GM18508 (cell line): ENCODE results near the gene SPON1.
"Not testable (repeated sequence)": the region's sequence is repeated elsewhere in the genome, so short reads cannot be mapped to it uniquely, and the experiment has no call there.

Source experiments
- ATAC-seq: cut with Tn5 transposase; IDR thresholded peaks from one replicate; pipeline ENCODE4 v1.9.1; 2021; ENCODE audit warnings: moderate number of reproducible peaks; ENCODE audit not compliant: insufficient read depth, unreplicated experiment

The SPON1 gene

DNA sequence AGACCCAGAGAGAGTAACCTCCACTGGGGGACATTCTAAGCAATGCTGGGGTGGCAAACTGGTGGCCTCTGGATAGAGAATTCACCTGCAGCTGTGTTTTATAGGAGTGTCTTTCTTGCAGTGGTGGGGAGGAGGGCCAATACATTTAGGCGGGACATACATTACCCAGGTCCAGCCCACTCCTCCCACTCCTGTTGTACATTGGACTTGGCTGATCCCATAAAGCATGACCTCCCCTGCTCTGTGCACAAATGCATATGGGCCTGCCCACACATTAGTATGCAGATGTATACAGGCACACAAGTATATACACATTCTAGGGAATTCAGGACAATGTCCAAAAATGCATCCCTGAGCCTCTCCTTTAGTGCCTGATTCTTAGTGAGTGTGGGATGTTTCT is 297.4 kb downstream of the SPON1 start:
- ATAC-seq, result no peak

DNA sequence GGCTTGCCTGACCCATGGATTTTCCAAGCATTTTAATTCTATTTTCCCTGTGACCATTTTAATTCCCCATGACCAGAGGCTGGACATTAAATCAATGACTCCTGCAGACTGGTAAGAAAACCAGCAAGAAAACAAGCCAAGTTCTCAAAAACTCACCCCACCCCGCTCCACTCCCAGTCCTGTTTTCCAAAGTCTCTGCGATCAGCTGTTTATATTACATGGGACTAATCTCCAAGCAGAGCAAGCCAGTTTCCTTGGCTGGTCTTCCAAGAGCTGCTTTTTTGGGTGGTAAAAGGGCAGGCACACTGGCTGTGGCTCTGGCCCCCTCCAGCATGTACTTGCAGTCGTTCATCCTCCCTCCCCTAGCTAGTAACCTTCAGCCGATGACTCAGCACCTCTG is 298.5 kb downstream of the SPON1 start:
- ATAC-seq, result no peak

DNA sequence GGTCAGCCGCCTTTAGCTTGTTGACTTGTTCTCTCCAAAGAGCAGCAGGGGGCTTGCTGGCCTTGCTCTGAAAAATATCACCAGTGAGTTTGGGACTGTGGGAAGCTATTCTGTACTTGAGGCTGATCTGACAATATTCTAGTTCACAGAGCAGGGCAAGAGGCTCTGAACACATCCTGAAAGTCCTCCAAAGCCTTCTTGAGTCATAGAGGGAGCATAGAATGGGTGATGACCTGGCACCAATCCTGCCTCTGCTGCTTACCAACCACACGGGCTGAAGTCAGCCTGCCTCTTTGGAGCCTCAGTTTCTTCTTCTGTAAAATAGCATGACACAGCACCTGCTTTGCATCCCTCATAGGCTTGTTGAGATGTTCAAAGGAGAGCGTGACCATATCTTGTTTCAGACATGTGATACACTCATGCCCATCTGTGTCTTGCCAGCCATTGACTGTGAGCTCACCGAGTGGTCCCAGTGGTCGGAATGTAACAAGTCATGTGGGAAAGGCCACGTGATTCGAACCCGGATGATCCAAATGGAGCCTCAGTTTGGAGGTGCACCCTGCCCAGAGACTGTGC is 299.8 kb downstream of the SPON1 start:
- no peak for ATAC-seq

DNA sequence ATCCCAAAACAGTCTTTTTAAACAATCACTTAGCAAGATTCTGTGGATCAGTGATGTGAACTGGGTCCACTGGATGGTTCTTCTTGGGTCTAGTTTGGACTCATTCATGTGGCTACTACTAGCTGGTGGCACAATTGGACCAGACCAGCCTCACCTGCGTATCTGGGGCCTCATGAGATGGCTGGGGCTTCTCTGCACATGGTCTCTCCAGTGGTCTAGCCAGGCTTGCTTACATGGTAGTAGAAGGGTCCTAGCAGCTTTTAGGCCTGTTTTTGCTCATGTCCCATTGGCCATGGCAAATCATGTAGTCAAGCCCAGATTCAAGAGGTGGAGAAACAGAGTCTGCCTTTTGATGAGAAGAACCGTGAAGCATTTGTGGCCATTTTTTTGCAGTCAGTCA is 302.4 kb downstream of the SPON1 start:
- ATAC-seq, result no peak

DNA sequence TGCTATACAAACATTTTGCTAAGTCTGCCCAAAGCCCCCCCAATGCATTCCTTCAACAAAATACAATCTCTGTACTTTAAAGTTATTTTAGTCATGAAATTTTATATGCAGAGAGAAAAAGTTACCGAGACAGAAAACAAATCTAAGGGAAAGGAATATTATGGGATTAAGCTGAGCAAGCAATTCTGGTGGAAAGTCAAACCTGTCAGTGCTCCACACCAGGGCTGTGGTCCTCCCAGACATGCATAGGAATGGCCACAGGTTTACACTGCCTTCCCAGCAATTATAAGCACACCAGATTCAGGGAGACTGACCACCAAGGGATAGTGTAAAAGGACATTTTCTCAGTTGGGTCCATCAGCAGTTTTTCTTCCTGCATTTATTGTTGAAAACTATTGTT is 304.1 kb downstream of the SPON1 start:
- ATAC-seq, result no peak

DNA sequence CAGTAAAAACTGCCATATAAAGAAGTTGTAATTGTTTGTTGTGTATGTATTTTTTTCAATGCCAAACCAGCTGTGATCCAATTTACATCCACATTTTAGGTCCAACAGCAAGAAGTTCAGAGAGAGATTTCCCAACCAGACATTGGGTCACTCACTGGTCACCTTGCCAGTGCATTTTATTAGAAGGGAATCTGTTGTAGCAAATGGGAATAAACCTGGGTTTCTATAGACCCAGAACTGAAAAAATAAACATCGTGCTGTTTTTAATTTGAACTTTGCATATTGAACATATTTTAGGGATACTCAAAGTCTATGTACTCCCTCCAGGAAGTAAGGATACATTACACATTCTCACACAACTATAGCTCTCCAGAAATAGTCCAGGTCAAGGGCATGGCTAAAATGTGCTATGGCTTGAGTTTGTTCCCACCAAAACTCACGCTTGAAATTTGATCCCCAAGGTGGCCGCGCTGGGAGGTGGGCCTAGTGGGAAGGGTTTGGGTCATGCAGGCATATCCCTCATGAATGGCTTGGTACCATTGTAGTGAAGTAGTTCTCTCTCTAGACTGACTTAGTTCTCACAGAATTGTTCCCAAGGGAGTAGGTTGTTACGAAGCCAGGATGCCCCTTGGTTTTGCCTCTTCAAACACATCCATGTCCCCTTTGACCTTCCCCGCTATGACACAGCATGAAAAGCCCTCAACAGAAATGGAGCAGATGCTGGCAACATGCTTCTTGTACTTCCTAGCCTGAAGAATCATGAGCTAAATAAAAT is 305.5 kb downstream of the SPON1 start:
- ATAC-seq, result no peak

DNA sequence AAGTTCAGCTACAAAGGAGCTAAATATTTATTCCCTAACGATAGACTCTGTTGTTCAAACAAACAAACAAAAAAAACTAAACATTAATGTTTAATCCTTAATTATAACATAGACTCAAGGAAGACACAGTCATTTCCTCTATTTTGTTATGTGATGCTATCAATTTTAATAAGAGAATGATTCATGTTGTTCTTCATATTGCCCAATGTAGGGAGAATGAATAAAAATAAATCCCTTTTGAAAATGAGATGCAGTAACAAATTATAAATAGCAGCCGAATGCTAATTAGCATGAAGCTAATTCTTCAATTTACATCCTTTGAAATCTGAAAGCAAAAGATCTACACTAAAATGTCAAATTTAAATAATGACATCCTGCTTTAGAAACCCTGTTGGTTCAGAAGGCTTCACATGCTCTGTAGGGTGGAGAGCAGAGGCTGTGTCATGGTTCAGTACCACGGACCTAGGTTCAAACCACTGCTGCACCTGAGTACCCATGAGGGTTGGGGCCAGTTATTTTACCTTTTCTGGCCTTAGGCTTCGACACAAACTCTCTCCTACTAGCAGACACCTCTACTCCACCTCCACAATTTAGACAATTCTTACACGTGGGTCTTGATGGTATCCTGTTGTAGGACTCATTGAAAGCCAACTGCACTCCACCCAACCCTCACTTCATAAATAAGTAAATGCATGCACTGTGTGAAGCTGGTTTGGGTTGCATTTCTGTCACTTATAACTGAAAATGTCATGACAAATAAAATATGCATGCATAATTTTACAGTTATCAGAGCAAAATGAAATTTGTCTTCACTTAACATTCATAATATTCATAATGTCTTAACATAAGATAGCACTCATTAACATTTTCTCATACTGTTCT is 307.4 kb downstream of the SPON1 start:
- ATAC-seq, result no peak

DNA sequence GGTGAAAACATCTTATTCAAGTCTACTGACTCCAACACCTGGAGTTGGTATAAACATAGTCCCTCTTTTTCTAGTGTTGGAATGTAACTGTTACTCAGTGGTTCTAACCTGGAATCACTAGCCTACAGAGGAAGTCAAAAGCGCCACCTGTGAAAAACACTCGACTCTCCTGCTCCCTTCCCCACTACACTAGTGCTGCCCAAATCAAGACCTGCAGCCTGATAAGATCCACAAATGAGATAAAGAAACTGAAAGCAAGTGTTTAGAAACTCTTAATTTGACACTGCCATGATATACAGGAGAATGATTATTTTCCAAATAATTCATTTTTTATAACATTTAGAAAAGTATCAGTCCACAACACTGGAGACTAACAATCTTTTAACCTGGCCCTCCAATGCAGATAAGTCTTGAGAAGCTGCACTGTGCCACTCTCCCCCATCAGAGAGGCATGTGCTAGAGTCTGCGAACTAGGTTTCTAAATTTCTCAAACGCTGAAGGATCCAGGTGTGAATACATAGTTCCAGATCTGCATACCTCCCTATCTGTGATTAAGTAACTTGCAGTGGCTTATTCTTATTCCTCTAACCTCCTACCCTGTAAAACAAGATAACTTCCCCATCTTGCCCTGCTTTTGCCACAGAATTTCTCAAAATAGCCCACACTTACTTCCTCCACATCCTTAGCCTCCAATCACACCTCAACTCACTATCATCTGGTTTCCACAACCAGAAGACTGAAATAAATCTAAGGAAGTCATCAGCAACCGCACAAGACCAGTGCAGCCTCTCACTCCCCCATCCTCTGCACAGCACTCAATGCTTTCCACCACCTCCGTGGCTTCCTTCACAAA is 308.4 kb downstream of the SPON1 start:
- peak; percentile 48 for ATAC-seq

DNA sequence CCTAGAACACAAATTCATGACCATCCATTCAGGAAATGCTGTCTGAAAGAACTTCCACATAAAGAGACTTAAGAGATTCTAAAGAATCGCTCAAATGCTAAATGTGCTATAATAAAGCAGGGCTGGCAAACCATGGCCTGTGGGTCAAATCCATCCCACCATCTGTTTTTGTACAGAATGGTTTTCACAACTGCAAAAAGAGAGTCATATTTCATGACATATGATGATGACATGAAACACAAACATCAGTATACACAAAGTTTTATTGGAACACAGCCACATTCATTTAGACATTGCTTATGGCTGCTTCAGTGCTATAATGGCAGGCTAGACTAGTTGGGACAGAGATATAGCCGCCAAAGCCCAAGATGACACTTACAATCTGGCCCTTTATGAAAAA is 311.4 kb downstream of the SPON1 start:
- ATAC-seq, result no peak

DNA sequence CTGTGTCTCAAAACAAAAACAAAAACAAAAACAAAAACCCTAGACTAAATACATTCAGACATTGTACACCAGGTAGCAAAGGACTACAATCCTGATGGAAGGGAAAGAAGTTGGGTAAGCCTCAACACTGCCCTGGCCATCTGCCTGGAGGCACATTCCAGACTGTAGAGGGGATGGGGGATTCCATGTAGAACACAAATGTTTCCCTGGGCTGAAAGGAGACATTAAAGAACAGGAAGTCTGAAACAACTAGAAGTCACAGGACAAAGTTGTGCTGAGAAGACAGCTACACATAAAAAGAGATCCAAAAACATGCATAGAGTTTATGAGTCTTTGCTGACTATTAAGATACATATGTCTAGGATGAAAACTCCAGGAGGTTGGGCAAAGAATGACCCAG is 312.6 kb downstream of the SPON1 start:
- no peak for ATAC-seq

DNA sequence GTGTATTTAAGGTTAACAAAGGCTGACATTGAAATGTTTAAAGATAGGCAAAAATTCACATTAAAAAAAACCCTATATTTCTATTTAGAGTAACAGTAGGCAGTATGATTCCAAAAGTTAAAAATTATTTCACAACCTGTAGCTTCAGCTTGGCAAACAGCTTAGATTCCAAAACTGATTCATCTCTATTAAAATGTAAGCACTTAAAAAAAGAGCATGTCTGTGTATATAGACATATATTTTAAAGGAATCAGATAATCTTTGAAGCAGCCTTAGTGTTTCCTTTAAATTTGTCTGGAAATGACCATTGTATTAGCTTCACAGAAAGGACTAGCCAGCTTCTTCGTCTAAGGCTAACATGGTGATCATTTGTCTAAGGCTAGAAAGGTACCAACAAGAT is 316.3 kb downstream of the SPON1 start:
- ATAC-seq, result not testable (repeated sequence)

DNA sequence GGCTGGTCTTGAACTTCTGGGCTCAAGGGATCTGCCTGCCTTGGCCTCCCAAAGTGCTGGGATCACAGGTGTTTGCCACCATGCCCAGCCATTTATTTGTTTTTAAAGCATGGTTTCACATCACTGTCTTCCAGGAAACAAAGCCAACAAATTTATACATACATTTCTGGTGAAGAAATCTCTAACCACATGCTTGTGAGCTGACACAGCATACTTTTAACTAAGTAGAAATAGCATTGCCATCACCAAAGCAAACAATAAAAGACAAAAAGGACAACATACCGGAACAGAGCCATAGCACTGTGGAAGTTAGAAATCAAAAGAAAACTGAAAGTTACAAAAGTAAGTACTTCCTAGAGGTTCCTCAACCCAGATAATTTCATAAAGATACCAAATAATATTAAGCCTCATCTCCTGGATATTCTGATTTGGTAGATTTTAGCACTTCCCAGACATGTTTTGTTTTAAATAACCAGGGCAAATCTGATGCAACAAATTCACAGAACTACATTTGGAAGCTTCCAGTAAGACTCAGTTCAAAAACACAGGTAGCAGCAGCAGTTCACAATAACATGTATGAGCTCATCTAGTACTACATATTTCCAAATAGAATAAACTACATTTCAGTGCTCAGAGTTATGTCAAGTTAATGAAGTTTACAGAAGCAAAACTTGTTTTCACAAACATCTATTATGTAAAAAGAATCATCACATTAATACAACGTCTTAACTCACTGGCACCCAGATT is 325.8 kb downstream of the SPON1 start:
- ATAC-seq, result no peak

DNA sequence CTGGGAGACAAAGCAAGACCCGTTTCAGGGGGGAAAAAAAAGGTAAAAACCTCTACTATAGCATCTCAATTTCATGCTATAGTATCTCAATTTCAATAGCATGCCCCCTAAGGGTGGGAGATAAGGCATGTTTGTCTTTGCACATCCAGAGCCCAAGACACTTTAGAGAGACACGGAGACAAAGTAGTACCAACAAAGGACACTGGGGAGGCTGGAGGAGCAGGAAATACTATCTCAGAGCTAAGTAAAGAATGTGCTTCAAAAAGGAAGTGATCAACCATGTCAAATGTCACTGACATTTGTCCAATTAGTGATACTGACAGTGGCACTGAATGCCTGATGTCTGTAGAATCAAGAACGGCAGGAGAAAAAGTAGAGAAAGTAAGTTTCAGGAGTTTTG is 327.9 kb downstream of the SPON1 start:
- no peak for ATAC-seq

DNA sequence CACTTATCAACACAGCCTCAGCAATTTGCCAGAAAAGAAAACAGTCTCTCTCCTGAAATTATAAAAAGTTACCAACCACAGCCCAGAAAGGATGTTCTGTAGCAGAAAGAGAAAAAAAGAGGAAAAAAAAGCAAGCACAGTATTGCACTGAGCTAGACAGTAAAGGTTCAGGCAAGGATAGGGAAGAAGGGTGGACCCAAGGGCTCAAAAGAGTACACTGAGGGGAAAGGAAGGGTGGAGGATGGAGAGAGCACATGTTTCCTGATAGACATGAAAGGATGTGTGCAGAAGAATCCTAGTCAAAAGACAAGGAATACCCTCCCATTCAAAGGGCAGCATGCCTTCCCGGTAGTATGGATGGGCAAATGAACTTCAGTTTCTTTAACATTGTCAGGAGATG is 337.4 kb downstream of the SPON1 start:
- ATAC-seq, result no peak

DNA sequence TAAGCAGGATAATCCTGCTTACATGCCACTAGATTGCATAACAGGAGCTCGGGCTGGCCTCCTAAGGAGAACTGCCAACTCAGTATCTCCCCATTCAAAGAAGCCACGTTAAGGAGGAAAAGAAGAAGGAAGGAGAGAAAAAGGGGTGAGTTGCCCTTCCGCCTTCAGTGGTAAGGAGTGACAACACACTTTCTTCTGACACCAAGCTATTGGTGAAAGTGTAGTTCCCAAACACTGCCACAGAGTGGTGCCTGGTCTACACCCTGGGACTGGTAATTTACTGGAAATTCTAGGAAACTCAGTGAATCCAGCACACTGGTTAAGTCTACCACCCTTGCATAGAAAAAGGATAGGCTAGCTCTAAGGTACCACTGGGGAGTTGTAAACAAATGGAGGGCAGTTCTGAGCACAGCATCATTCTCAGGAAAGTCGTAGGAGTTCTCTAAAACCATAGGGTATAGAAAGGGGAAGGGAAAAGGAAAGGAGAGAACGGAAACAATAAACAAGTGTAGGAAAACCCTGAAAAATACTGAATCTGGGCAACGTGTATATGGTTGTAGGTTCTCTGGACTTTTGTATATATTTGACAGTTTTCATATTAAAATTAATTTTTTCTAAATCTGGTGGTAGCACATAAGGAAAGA is 338.3 kb downstream of the SPON1 start:
- ATAC-seq, result no peak

DNA sequence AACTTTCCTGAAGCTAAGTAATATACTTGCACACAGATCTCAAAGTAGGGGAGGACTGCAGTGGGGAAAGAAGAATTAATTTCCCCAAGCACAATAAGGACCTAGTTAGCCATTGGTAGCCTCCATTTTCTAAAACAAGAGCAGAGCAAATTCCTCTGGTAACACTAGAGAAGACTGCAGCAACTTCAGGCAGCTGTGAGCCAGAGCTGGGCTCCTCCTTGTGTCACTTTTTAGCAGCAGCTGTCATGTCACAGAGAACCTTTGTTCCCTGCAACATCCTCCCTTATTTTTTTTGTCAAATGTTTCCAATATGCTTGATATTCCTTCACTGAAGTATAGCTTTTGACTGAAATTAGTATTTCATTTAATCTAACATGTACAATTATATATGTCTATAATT is 342.1 kb downstream of the SPON1 start:
- no peak for ATAC-seq

DNA sequence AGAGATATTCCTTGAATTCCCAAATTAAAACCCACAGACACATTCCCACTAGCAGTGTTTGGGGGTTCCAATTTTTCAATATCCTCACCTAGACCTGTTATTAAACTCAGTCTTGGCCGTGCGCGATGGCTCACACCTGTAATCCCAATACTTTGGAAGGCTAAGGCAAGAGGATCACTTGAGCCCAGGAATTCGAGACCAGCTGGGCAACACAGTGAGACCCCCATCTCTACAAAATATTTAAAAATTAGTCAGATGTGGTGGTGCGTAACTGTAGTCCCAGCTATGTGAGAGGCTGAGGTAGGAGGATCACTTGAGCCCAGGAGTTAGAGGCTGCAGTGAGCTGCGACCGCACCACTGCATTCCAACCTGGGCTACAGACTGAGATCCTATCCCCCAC is 343.1 kb downstream of the SPON1 start:
- ATAC-seq, result no peak

DNA sequence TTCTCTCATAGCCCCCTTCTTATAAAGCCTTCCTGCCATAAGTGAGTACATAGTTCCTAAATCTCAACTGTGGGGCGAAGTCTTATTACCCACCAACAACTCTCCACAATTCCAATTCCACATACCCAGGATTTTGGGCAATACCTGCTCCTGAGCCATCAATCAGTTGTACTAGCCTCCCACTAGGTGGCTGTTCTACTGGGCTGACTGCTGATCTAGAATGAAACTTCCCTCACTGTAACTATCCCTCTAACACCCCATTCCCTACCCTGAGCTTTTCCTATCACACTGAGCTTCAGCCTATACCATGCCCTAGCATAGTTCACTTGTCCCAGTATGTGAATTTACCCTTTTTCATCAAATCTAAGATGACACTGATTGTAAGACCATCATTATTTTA is 344.0 kb downstream of the SPON1 start:
- ATAC-seq, result no peak
